K562 (cell line): ENCODE data around the gene PIK3R1. TPM values are rescaled to one million over a fixed set of nuclear protein-coding genes. Genes with fewer than 3 reads are reported as not detected.

Experiments
- DNMT1 ChIP-seq: fragments of 450-650 bp; IDR thresholded peaks from 2 replicates; pipeline ENCODE4 v1.6.1; 2016; ENCODE audit warnings: antibody characterized with exemption, mild to moderate bottlenecking
- FIP1L1 ChIP-seq: fragments of 200-400 bp; formaldehyde crosslinking; IDR thresholded peaks from 2 replicates; pipeline ENCODE4 v1.6.1; 2018; ENCODE audit warnings: mild to moderate bottlenecking, low read depth, low read length; ENCODE audit not compliant: poor library complexity, severe bottlenecking
- GATA2 ChIP-seq: sonication (generic); formaldehyde crosslinking; IDR thresholded peaks from 2 replicates; pipeline ENCODE4 v1.4.0; 2020; ENCODE audit warnings: mild to moderate bottlenecking, missing genetic modification reagents
- HOMEZ ChIP-seq: fragments of 250-450 bp; sonication (Bioruptor Pico); IDR thresholded peaks from 2 replicates; pipeline ENCODE4 v1.4.0; 2020; ENCODE audit warnings: mild to moderate bottlenecking, moderate library complexity
- MBD2 ChIP-seq: sonication (generic); IDR thresholded peaks from 2 replicates; pipeline ENCODE4 v1.6.1; 2016; ENCODE audit warnings: low read depth, borderline replicate concordance
- NFE2 ChIP-seq: IDR thresholded peaks from 2 replicates; pipeline ENCODE4 v1.6.1; 2014; ENCODE audit warnings: antibody characterized with exemption, low read depth
- PTBP1 ChIP-seq: fragments of 200-400 bp; formaldehyde crosslinking; IDR thresholded peaks from 2 replicates; pipeline ENCODE4 v1.6.1; 2017; ENCODE audit warnings: low read depth, low read length
- RBM34 ChIP-seq: fragments of 200-400 bp; formaldehyde crosslinking; IDR thresholded peaks from 2 replicates; pipeline ENCODE4 v1.6.1; 2018; ENCODE audit warnings: low read length, borderline replicate concordance; ENCODE audit not compliant: insufficient read depth
- TGIF2 ChIP-seq: sonication (generic); formaldehyde crosslinking; IDR thresholded peaks from 2 replicates; pipeline ENCODE4 v1.8.1; 2022; ENCODE audit warnings: mild to moderate bottlenecking, missing genetic modification reagents, moderate library complexity
- XRCC4 ChIP-seq: IDR thresholded peaks from one replicate; pipeline ENCODE4 v1.6.1; 2011; ENCODE audit not compliant: insufficient read depth, insufficient read length; ENCODE audit errors: extremely low read depth
- ZC3H8 ChIP-seq: fragments of 450-650 bp; IDR thresholded peaks from 2 replicates; pipeline ENCODE4 v1.6.1; 2017
- ZNF184 ChIP-seq: sonication (generic); formaldehyde crosslinking; IDR thresholded peaks from 2 replicates; pipeline ENCODE4 v1.5.0; 2020; ENCODE audit warnings: missing genetic modification reagents
- polyA plus RNA-seq, 8 experiments: library from polyadenylated mRNA; depleted of rRNA in 4 of 8; stranded (reverse) in 5 of 8; unstranded in 3 of 8; fragments of >200 nt; fragmentation: Nextera tagmentation in 2 of 8; fragmentation: Illumina TruSeq in 1 of 8; extraction: Ambion mirVana in 2 of 8; extraction: Trizol in 1 of 8; gene quantifications; 2 replicates each; pipeline versions ENCODE4 v1.2.1 to v1.2.3, GENCODE V29; 2011 to 2014; ENCODE audit warnings: inconsistent platforms in 1 of 8, missing spikeins in 1 of 8
- total RNA-seq, 7 experiments: library from RNA; depleted of rRNA in 6 of 7; stranded (reverse); fragments of >200 nt in 6 of 7; fragmentation: Illumina TruSeq in 2 of 7; extraction: Trizol in 2 of 7; gene quantifications; 2 replicates each; pipeline versions ENCODE4 v1.2.1 to v1.2.3, GENCODE V29; 2011 to 2021; ENCODE audit warnings: low replicate concordance in 1 of 7
- TF ChIP-seq, protein P1 (sequence below): fragments of 450-650 bp; IDR thresholded peaks from 2 replicates; pipeline ENCODE4 v1.6.1; 2016; ENCODE audit warnings: mild to moderate bottlenecking, moderate library complexity
- TF ChIP-seq, protein P2 (sequence below): IDR thresholded peaks from 3 replicates; pipeline ENCODE4 v1.6.1; 2011; ENCODE audit warnings: borderline replicate concordance, mild to moderate bottlenecking; ENCODE audit not compliant: insufficient read length, insufficient read depth

Gene PIK3R1
- total and polyA plus RNA-seq, 9 of the 15 experiments (the other 6 are each of a cell fraction or from before 2014, with no cell fraction given): 1.1 to 9.7 (median 4.8) TPM

GRCh38 chr5:68195137-68195536 is 20.4 kb upstream of the PIK3R1 start (continued):
- TF ChIP-seq, protein P1, sequence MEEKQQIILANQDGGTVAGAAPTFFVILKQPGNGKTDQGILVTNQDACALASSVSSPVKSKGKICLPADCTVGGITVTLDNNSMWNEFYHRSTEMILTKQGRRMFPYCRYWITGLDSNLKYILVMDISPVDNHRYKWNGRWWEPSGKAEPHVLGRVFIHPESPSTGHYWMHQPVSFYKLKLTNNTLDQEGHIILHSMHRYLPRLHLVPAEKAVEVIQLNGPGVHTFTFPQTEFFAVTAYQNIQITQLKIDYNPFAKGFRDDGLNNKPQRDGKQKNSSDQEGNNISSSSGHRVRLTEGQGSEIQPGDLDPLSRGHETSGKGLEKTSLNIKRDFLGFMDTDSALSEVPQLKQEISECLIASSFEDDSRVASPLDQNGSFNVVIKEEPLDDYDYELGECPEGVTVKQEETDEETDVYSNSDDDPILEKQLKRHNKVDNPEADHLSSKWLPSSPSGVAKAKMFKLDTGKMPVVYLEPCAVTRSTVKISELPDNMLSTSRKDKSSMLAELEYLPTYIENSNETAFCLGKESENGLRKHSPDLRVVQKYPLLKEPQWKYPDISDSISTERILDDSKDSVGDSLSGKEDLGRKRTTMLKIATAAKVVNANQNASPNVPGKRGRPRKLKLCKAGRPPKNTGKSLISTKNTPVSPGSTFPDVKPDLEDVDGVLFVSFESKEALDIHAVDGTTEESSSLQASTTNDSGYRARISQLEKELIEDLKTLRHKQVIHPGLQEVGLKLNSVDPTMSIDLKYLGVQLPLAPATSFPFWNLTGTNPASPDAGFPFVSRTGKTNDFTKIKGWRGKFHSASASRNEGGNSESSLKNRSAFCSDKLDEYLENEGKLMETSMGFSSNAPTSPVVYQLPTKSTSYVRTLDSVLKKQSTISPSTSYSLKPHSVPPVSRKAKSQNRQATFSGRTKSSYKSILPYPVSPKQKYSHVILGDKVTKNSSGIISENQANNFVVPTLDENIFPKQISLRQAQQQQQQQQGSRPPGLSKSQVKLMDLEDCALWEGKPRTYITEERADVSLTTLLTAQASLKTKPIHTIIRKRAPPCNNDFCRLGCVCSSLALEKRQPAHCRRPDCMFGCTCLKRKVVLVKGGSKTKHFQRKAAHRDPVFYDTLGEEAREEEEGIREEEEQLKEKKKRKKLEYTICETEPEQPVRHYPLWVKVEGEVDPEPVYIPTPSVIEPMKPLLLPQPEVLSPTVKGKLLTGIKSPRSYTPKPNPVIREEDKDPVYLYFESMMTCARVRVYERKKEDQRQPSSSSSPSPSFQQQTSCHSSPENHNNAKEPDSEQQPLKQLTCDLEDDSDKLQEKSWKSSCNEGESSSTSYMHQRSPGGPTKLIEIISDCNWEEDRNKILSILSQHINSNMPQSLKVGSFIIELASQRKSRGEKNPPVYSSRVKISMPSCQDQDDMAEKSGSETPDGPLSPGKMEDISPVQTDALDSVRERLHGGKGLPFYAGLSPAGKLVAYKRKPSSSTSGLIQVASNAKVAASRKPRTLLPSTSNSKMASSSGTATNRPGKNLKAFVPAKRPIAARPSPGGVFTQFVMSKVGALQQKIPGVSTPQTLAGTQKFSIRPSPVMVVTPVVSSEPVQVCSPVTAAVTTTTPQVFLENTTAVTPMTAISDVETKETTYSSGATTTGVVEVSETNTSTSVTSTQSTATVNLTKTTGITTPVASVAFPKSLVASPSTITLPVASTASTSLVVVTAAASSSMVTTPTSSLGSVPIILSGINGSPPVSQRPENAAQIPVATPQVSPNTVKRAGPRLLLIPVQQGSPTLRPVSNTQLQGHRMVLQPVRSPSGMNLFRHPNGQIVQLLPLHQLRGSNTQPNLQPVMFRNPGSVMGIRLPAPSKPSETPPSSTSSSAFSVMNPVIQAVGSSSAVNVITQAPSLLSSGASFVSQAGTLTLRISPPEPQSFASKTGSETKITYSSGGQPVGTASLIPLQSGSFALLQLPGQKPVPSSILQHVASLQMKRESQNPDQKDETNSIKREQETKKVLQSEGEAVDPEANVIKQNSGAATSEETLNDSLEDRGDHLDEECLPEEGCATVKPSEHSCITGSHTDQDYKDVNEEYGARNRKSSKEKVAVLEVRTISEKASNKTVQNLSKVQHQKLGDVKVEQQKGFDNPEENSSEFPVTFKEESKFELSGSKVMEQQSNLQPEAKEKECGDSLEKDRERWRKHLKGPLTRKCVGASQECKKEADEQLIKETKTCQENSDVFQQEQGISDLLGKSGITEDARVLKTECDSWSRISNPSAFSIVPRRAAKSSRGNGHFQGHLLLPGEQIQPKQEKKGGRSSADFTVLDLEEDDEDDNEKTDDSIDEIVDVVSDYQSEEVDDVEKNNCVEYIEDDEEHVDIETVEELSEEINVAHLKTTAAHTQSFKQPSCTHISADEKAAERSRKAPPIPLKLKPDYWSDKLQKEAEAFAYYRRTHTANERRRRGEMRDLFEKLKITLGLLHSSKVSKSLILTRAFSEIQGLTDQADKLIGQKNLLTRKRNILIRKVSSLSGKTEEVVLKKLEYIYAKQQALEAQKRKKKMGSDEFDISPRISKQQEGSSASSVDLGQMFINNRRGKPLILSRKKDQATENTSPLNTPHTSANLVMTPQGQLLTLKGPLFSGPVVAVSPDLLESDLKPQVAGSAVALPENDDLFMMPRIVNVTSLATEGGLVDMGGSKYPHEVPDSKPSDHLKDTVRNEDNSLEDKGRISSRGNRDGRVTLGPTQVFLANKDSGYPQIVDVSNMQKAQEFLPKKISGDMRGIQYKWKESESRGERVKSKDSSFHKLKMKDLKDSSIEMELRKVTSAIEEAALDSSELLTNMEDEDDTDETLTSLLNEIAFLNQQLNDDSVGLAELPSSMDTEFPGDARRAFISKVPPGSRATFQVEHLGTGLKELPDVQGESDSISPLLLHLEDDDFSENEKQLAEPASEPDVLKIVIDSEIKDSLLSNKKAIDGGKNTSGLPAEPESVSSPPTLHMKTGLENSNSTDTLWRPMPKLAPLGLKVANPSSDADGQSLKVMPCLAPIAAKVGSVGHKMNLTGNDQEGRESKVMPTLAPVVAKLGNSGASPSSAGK: no peak
- TF ChIP-seq RBM34 (no peak), XRCC4 (no peak), HOMEZ (CRISPR knock-in tag) (no peak), TGIF2 (CRISPR knock-in tag) (no peak), PTBP1 (no peak), MBD2 (no peak), FIP1L1 (no peak), DNMT1 (no peak), GATA2 (CRISPR knock-in tag) (no peak), NFE2 (no peak), ZC3H8 (no peak), ZNF184 (CRISPR knock-in tag) (no peak)
- TF ChIP-seq, protein P2, sequence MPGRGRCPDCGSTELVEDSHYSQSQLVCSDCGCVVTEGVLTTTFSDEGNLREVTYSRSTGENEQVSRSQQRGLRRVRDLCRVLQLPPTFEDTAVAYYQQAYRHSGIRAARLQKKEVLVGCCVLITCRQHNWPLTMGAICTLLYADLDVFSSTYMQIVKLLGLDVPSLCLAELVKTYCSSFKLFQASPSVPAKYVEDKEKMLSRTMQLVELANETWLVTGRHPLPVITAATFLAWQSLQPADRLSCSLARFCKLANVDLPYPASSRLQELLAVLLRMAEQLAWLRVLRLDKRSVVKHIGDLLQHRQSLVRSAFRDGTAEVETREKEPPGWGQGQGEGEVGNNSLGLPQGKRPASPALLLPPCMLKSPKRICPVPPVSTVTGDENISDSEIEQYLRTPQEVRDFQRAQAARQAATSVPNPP: no peak
